Hematopoietic multipotent progenitor cell treated with erythropoietin and hydrocortisone succinate and interleukin-3 and kit ligand, for 17 days (in vitro differentiated cells): ENCODE measurements around the gene PTPRU.
A peak's percentile ranks its signal among the peaks of the same experiment; 100 is the strongest.

Experiments
- DNase-seq: peaks from one replicate; pipeline ENCODE4 v3.0.0-alpha.2; 2015; ENCODE audit warnings: low spot score

PTPRU gene

DNA sequence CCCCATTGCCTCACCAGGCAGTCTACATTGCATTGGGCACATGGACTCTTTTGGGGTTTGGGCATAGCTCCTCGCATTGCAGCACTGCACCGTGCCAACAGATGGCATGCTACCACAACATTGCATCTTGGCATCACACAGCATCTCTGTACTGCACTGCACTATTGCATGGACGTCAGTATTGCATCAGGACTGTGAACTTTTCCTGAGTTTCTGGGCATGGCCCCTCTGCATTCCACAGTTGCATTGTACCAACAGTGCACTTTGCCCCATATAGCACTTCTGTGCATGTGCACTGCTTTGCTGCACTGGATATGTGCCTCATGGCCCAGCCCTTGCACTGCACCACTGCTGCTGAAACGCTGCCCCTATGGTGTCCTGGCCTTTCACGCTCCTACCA, 9.6 kb downstream of the PTPRU start:
- DNase-seq, result no peak

DNA sequence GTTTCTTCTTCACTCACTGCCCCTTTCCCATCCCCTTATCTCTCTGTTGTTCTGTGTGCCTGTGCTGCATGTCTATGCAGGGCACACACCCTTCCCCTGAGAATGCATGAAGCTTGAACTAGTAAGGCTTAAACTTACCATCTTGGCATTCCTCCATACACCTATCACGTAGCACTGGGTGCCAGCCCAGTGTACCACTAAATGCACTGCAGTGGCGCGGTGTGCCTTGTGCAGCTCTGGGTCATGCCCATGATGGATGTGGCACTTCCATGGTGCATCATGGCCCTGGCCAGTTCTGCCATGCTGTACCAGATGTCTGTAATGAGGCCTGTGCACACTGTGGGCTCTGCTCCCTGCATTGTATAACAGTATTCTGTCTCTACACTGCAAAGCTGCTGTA, 10.7 kb downstream of the PTPRU start:
- DNase-seq, result no peak

DNA sequence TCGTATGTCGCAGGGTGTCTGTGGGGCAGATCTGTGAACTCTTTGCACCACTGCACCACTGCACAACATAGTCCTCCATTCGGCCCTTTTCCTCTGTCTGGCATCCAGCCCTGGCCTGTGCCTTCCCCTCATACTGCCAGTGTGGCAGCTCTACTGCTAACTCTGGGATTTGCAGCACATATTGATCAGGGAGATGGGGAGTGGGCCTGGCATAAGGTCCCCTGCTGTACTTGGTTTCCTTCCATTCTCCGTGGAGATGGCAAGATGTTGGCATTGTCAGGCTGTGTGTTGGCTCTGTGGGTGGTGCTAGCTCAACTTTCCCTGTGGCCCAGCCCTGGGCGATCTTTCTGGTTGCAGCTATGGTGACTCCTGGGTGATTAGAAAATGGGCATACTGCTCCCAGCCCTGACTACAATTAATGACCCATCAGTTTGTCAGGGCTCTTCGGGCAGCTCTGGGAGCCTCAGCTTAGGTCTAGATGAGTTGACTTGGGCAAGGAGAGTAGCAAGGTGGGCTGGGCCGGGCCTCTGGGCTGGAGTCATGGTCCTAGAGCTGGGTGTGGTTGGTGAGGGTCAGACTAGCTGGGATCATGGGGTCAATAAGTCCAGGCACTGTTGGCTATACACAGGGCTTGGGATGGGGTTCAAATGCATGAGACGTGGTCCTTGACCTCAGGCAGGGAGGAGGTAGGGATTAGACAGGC, 11.4 kb downstream of the PTPRU start:
- no peak for DNase-seq

DNA sequence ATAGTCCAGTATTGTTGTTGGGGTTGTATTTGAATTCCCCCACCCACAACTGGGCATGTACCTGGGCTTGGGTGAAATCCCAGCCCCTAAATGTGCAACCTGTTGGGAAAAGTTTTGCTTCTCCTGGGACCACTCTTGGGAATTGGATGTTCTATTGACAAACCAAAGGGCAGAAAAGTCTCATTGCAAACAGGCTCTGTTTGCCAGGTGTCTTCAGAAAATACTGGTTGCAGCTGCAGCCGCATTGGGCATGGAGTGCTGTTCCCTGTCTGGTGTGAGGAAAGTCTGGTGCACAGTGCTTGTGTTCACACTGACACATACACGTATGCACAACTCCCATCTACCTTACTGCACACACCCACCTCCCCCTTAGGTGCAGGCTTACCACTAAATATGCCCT, 12.1 kb downstream of the PTPRU start:
- DNase-seq, result no peak

DNA sequence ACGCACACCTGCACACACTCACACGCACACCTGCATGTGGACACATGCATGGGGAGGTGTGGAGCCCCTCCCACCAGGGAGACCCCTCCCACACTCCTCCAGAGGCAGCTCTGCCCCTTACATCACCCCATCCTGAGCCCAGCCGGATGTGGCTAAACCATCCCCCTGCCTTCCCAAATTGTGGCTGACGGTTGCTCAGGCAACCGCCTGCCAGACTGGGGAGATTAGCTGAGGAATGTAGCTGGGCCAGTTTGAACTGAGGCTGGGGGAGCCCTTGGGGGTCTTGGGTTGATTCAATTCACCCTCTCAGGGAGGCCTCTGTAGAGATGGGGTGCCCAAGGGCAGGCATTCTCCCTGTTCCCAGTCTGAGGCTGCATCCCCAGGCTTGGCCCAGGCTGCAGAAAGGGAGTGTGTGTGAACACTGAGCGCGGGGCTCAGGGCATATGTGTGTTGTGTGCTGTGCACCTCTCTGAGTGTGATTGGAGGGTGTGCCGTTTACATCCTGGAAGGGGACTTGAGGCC, 12.9 kb downstream of the PTPRU start:
- no peak for DNase-seq

DNA sequence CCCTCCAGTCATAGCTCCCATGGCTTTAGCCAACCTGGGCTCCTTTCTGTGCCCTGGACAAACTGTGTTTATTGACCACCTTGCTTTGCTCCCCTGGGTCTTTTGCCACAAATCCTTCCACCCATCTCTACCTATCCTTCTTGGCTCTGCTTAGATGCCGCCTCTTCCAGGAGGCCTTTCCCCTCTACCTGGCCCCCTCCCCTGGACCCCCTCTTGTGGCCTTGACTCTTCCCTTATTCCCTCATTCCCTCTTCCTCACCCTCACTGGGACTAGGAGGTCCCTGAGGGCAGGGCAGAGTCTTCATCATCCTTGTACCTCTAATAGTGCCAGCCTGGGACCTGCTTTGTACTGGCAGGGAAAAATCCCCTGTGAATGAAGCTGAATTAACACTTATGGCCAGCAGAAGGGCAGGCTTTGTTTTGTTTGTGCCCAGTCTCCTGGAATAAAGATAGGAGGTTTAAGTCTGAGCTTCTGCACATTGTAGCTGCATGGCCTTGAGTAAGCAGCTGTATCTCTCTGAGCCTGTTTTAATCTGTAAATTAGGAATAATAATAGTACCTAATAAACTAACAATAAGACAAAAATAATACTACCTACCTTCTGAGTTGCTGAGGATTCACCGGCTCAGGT, 13.7 kb downstream of the PTPRU start:
- DNase-seq, result no peak

DNA sequence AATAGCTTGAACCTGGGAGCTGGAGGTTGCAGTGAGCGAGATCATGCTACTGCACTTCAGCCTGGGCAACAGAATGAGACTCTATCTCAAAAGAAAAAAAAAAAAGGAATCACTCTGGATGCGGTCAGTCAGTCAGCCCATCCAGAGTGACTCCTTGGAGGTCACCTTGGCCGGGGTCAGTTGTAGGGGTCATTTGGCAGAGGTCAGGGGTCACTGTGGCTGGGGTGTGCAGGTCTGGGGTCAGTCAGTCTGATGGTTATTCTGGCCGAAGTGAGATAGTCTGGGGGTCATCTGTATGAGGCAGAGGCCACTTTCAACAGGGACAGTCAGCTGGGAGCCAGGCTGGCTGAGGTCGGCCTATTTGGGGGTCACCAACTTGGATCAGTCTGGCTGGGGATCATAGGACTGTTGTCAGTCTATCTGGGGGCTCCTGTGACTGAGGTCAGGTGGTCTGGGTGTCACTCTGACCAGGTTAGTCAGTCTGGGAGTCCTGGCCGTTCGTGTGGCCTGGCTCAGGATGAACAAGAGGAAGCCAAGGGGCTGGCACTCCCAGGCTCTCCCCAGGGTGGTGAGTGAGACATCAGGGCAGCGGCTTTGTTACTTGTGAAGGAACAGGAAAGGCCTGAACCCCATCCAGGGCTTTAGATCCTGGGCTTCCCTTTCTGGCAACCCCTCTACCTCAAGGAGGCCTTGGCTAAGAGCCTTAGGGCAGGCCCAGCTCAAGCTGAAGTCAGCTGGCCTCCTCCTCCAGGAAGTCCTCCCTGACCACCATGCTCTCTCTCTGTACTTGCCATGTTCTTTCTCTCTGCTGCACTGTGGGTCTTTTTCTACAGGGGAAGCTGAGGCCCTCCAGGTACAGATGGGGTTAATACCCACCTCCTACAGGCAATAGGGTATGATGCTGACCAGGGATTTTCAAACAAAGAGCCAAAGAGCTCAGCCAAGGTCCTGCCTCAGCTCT, 15.1 kb downstream of the PTPRU start:
- no peak for DNase-seq

DNA sequence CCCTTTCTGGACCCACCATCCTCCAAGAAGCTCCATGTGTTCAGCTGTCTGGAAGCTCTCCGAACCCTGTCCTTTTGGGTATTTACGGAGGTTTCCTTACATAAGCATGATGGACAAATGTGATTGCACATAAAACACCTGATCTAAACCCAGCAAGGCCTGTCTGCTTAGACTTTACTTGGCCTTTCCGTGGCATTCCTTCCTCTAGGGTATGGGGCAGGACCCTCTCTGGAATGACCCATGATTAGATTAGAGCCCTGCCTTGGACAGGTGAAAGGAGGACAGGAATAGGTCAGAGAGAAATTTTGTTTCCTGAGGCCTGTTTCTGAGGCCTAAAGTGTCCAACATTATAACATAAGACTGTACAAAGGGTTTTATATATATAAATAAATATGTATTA, 16.9 kb downstream of the PTPRU start:
- no peak for DNase-seq

DNA sequence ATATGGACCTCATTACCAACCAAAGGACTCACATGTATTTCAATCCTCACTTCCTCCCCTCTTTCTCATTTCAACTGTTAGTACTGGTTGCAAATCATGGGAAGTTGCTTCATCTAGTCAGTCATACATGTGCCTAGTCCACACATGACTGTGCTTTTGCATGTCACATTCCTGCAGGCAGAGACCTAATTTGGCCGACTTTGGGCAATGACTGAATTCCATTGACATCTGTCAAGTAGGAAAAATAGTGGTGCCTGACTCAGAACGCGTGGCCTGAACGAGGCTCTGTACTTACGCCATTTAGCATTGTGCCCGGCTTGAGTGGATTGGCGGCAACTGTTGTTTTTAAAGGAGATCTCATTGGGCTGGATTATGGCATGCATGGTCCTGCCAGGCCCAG, 18.0 kb downstream of the PTPRU start:
- DNase-seq, result no peak

DNA sequence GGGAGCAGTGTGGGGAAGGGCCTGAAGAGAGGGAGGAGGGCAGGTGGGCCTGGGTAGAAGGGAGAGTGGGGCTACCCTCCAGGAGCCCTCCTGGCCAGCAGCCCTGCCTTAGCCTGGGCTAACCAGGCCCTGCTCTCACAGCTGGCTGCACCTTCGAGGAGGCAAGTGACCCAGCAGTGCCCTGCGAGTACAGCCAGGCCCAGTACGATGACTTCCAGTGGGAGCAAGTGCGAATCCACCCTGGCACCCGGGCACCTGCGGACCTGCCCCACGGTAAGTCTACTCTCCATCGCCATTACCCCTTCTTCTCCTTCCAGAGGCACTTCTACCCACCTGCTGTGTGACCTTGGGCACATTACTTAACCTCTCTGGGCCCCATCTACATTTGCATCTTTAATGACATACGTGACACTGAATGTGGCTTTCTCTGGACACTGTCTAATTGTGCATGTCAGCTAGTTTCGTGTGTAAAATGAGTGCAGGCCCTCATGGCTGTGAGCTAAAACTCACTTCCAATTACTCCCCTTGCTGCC, 18.9 kb downstream of the PTPRU start:
- DNase-seq, result no peak

DNA sequence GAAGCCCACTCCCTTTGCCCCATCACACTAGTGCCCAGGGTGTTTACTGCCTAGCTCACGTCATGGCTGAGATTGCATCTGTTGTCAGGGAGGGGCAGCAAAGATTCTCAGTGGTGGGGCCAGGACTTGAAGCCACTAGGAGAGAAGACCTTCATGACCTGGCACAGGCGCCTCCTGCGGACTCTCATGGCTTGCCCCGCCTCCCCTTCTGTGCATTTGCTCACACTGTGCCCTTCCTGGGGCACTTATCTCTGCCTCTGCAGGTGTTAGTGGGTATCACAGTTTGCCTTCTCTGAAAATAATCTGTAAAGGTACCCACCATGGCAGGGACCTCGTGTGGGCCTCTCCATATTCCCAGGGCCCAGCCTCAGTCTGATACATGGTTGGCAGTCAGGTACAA, 20.1 kb downstream of the PTPRU start:
- no peak for DNase-seq

DNA sequence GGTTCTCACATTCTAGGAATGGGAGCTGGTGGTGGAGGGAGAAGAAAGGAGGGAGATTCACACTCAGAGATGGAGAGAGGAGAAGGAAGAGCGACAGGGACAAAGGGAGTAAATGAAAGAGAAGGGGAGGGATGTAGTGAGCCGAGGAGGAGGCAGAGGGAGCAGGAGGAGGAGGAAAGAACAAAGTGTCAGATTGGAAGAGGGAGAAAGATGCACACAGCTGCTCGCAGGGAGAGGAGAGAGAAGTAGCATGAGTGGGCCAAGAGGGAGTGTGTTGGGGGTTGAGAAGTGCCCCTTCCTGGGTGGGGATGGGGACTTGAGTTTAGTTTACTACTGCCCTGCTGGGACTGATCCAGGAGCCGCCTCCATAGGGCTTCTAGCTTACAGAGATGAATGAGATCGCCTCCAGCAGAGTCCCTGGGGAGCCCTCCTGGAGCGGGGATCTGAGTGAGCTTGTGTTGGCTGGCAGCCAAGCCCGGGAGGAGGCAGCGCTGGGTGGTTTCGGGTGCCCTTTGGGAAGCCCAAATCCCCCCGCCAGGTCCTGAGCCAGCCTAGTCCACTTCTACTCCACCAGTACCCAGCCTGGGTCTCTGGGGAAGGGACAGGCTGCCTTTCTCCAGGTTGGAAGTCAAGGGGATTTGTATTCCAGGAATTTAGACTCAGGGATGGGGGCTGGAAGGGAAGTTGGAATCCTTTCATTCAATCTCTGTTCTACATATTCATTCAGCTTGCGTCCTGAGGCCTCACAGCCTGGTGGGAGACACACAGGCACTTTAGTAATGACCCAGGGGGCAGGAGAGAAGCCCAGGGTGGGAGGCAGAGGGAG, 20.9 kb downstream of the PTPRU start:
- no peak for DNase-seq

DNA sequence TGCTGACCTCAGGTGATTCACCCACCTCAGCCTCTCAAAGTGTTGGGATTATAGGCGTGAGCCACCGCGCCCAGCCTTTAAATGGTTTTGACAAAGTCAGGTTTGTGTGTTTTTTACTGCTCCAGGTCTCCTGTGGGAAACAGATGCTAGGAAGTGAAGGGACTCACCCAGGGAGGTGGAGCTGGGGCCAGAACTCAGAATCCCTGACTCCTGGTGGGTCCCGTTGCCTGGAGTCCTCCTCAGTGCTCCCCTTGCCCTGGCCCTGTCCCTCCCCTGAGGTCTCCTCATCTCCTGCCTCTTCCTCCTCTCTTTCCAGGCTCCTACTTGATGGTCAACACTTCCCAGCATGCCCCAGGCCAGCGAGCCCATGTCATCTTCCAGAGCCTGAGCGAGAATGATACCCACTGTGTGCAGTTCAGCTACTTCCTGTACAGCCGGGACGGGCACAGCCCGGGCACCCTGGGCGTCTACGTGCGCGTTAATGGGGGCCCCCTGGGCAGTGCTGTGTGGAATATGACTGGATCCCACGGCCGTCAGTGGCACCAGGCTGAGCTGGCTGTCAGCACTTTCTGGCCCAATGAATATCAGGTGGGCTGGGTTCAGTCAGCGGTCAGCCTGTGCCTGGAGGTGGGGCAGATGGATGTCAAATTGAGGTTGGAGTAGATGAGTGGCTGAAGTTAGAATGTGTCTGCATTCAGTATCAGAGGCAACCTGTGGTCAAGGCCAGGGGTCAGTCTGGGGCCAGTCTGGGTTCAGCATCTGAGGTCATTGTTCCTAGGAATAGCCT, 22.1 kb downstream of the PTPRU start:
- no peak for DNase-seq

DNA sequence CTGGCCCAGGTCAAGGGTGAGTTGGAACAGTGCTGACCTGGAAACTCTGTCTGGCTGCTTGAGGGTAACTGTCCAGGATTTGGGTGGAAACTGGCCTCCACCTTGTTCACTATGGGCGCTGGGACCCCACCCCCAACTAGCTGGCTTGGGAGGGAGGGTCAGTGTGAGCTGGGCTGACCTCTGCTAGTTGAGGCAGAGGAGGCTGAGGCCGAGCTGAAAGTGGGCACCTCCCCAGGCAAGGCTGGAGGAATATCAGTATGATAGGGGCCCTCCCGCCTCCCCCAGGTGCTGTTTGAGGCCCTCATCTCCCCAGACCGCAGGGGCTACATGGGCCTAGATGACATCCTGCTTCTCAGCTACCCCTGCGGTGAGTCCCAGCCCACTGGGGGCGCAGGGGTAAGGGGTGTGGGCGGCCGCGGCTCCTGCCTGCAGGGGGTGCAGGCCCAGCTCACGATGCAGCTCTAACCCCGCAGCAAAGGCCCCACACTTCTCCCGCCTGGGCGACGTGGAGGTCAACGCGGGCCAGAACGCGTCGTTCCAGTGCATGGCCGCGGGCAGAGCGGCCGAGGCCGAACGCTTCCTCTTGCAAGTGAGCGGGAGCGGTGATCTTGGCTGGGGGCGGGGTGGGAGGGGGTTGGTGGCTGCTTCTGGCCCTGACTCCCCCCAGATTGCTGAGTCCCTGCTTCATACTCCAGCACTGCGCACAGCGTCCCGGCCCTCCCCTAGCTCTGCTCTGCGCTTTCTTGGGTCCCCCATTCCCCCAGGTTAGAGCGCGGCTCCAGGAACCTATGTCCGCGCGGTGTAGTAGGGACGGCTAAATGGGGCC, 22.9 kb downstream of the PTPRU start:
- DNase-seq, result no peak

DNA sequence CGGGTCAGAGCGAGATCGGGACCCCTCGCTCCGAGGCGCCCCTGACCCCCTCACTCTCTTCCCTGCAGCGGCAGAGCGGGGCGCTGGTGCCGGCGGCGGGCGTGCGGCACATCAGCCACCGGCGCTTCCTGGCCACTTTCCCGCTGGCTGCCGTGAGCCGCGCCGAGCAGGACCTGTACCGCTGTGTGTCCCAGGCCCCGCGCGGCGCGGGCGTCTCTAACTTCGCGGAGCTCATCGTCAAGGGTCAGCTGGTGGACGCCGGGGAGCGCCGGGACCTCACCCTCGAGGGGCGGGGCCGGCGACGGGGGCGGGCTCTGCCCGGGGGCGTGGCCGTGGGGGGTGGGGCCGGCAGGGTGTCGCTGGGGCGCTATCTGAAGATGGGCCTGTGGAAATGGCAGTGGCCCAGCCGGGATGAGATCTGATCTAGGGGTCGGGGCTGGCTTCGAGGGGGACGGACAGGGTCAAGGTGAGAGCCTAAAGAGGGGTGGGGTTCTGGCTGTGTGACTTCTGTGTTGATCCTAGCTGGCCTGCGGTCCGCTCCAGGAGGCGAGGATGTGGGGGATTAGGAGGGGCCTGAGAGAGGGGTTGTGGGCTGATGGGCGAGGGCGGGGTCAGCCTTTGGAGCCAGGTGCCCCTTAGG, 23.6 kb downstream of the PTPRU start:
- peak; percentile 14 for DNase-seq

DNA sequence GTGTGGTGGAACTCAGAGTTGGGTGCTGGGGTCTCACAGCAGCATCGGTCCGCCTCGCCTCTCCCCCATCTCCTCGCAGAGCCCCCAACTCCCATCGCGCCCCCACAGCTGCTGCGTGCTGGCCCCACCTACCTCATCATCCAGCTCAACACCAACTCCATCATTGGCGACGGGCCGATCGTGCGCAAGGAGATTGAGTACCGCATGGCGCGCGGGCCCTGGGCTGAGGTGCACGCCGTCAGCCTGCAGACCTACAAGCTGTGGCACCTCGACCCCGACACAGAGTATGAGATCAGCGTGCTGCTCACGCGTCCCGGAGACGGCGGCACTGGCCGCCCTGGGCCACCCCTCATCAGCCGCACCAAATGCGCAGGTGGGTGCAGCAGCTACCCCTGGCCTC, 24.2 kb downstream of the PTPRU start:
- DNase-seq, result no peak

DNA sequence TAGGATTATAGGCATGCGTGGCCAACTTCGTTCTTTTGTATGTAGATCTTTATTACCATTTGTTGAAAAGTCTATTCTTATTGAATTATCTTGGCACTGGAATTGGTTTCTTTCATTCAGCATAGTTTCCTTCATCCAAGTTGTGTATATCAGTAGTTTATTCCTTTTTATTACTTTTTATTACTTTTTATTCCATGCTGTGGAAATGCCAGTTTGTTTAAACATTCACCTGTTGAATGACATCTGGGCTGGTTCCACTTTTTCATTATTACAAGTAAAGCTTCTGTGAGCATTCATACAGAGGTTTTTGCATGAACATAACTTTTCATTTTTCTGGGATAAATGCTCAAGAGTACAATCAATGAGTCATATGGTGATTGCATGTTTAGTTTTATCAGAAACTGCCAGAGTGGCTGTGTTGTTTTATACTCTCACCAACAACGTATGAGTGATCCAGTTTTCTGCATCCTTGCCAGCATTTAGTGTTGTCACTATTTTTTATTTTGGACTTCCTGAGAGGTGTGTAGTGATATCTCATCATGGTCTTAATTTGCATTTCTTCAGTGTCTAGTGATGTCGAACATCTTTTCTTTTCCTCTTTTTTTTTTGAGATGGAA, 28.6 kb downstream of the PTPRU start:
- no peak for DNase-seq

DNA sequence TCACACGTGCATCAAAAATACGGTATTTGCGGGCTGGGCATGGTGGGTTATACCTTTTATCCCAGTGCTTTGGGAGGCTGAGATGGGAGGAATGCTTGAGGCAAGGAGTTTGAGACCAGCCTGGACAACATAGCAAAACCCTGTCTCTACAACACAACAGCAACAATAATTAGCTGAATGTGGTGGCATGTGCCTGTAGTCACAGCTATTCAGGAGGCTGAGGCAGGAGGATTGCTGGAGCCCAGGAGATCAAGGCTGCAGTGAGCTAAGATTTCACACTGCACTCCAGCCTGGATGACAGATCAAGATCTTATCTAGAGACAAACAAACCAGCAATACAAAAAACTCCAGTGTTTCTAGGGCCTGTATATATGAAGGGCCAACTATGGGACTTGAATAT, 30.6 kb downstream of the PTPRU start:
- no peak for DNase-seq
